D721Med (cell line): Measurements from ENCODE around the gene PKNOX1.

ENCODE experiments used
- DNase-seq: peaks from one replicate; pipeline ENCODE4 v3.0.0; 2011; ENCODE audit warnings: low spot score; ENCODE audit not compliant: insufficient read length
- FAIRE-seq: peaks from 2 replicates; lab custom pipeline; 2011; peaks lifted over from hg19 to GRCh38; lab: Jason Lieb, UNC
- TF ChIP-seq, protein P1 (sequence below): IDR thresholded peaks from 2 replicates; pipeline ENCODE4 v1.5.1; 2012; ENCODE audit warnings: mild to moderate bottlenecking, control low read depth; ENCODE audit not compliant: insufficient read depth; ENCODE audit errors: missing control alignments

The PKNOX1 gene

DNA sequence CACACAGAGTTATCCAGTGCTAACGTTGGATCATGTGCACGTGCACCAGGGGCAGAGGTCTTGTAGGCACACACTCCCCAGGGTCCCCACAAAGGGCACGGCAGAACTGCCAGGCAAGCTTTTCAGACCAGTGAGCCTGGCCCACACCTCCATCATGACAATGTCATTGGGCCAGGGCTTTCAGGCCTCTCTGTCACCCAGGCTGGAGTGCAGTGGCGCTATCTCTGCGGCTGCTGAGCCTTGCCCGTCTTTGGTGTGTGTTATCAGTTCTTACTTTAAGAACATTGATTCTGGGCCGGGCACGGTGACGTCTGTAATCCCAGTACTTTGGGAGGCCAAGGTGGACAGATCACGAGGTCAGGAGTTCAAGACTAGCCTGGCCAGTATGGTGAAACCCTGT lies 44.2 kb downstream of the PKNOX1 start:
- DNase-seq (no peak), FAIRE-seq (no peak)
- TF ChIP-seq, protein P1, sequence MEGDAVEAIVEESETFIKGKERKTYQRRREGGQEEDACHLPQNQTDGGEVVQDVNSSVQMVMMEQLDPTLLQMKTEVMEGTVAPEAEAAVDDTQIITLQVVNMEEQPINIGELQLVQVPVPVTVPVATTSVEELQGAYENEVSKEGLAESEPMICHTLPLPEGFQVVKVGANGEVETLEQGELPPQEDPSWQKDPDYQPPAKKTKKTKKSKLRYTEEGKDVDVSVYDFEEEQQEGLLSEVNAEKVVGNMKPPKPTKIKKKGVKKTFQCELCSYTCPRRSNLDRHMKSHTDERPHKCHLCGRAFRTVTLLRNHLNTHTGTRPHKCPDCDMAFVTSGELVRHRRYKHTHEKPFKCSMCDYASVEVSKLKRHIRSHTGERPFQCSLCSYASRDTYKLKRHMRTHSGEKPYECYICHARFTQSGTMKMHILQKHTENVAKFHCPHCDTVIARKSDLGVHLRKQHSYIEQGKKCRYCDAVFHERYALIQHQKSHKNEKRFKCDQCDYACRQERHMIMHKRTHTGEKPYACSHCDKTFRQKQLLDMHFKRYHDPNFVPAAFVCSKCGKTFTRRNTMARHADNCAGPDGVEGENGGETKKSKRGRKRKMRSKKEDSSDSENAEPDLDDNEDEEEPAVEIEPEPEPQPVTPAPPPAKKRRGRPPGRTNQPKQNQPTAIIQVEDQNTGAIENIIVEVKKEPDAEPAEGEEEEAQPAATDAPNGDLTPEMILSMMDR = no peak

DNA sequence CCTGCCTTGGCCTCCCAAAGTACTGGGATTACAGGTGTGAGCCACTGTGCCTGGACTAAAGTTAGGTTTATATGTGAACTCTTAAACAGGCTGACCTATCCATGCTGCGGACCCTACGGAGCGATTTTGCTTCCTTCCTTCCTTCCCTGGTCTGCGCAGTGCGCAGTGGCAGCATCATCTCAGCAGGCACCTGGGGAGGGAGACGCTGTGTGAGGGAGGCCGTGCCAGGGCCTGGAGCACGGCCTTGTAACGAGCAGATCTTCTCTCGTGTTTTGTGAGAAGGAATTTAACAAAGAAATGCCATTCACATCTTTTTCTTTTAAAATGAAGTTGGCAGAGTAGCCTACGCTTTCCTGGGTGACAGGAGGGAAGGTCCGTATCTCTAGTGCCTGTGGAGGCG lies 45.8 kb downstream of the PKNOX1 start:
- TF ChIP-seq, protein P1 = no peak
- FAIRE-seq = no peak
- DNase-seq = no peak

DNA sequence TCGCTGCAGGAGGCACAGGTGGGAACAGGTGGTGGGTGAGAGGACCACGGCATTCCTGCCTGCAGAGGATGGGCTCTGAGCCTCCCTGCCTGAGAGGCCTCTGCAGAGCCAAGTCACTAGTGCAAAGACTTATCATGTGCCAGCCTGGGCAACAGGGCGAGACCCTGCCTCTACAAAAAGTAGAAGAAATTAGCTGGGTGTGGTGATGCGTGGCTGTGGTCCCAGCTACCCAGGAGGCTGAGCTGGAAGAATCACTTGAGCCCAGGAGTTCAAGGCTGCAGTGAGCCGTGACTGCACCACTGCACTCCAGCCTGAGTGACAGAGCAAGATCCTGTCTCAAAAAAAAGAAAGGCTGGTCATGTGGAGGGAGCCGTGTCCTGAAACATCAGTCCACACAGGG lies 46.4 kb downstream of the PKNOX1 start:
- DNase-seq (no peak), FAIRE-seq (no peak)
- TF ChIP-seq, protein P1 = no peak

DNA sequence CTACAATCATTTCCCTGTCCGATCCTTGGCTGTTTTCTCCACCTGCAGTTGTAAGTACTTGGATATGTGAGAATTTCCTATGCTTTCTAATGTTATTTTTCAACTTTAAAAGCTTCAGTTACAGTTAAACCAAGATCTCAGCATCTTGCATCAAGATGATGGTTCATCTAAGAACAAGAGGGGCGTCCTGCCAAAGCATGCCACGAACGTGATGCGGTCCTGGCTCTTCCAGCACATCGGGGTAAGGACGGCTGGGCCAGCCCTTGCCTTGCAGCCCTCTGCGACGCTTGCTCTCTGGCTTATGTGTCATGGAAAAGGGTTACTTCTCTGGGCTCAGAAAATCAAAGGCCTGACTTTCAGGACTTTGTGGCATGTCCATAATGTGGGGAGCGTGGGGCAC lies 46.8 kb downstream of the PKNOX1 start:
- TF ChIP-seq, protein P1 = no peak
- DNase-seq = no peak
- FAIRE-seq = no peak

DNA sequence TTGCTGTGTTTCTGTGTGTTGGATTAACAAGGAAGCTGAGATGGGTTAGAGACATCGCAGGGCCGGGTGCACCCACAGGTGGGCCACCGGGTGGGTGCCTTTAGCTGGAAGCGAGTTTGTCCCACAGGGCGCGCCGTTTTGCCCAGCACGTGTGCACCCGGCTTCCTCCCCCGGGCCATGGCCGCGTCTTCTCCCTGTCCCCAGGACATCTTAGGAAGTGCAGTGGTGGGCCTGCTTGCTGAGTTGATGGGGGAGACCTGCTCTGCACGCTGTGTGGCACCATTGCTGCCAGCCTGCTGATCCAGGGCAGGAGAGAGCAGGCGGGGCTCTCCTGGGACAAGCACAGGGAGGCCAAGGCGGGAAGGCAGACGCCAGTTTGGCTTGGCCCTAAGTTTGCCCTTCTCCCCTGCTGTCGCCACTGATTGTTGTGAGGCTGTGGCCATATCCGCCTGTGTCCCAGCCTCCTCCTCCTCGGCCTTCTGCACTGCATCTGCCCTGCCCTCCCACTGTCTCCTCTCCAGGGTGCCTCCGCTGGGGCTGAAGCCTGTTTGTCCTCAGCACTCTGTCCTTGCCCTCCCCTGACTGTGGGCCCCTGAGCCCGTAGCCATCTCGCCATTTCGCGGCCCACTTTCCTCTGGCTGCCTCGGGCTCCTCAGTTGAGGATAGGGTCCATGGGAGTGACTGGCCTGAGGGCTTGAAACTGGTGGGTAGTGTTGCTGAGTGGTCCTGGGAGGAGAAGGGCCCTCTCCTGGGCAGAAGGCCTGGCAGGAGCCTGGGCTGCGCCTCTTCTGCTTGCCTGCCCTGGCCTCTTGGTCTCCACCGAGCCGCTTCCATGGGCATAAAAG lies 47.6 kb downstream of the PKNOX1 start:
- no peak for FAIRE-seq
- DNase-seq = no peak
- TF ChIP-seq, protein P1 = no peak

DNA sequence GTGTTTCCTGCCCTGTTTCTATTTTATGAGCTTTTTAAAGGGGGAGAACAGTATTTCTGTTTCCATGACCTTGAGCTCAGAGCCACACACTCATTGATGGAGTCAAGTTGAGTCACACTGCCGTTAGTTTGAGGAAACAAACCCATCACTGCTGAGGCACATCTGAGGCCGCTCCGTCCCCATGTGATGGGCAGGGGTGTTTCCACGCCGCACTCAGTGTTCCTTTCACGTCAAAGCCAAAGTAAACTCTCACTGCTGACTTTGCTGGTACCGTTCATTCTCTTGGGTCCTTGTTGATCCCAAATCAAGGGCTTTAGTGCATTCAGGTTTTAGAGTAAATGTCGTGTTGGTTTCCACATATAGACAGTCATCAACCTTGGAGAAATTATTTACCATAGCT lies 48.8 kb downstream of the PKNOX1 start:
- FAIRE-seq = no peak
- DNase-seq = no peak
- TF ChIP-seq, protein P1 = no peak
